ENCODE measurements around the gene FSHR. TPM values are rescaled to one million over a fixed set of nuclear protein-coding genes. Genes with fewer than 3 reads are reported as not detected.

Gene FSHR
- total RNA-seq, 2 donors from 2014 or later, result 13.6 TPM; not detected in 1

DNA sequence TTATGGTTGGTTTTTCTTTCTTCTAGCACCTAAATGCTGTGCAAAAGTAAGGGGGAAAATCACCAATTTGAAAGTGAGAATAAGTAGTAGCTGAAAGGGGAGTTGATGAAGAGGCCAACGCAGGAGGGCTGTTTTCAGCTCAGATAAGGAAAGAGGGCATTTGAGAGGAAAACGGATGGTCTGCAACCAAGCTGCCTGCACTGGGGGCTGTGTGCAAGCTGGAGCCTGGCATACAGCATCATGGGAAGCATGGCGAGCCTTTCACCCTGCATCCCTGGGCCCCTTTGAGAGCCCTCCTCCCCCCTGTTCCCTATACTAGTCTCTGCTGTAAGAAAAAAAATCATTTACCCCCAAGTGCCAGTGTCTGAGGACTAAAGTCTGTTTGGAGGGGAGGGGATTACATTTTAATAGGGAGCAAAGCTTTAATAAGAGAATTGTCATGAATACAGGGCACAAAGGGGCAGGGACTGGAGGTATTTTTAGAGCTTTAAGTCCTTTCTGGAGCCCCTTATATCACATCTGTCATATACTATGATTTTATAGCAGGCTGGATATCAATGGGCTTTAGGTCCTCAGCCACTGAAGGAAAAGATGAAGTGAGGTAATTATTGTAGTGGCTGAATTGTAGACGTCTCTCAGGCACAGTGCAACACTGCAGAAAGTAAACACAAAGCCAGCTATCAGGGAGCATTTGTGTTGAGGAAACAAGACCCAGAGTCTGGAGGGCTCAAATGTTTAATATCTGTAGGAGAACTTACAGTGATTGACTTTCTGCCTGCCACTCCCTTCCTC is 120.7 kb downstream of the FSHR start:
- Histone ChIP-seq H3K36me3 (no peaks in the 10 kb centered on the region), H3K4me3 (no peak overlapping the region), H3K27me3 (replicated peaks; ENCODE audit: insufficient read depth) (no peaks in the 10 kb centered on the region), H3K9me3 (no peaks in the 10 kb centered on the region), H3K27ac (no peak overlapping the region), H3K4me1 (replicated peaks) (no peaks in the 10 kb centered on the region)
- 63% methylated on average over 4 of the region's 4 CpGs for WGBS
- TF ChIP-seq POLR2A (IDR thresholded peaks at IDR 0.05) (no peak), POLR2AphosphoS5 (IDR thresholded peaks at IDR 0.05) (no peak)
- TF ChIP-seq, protein P1, sequence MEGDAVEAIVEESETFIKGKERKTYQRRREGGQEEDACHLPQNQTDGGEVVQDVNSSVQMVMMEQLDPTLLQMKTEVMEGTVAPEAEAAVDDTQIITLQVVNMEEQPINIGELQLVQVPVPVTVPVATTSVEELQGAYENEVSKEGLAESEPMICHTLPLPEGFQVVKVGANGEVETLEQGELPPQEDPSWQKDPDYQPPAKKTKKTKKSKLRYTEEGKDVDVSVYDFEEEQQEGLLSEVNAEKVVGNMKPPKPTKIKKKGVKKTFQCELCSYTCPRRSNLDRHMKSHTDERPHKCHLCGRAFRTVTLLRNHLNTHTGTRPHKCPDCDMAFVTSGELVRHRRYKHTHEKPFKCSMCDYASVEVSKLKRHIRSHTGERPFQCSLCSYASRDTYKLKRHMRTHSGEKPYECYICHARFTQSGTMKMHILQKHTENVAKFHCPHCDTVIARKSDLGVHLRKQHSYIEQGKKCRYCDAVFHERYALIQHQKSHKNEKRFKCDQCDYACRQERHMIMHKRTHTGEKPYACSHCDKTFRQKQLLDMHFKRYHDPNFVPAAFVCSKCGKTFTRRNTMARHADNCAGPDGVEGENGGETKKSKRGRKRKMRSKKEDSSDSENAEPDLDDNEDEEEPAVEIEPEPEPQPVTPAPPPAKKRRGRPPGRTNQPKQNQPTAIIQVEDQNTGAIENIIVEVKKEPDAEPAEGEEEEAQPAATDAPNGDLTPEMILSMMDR (IDR thresholded peaks at IDR 0.05), result no peak
- intact Hi-C loops (cut with DNase I), result no loop called here
- DNase-seq (ENCODE audit: low spot score), result no peak

DNA sequence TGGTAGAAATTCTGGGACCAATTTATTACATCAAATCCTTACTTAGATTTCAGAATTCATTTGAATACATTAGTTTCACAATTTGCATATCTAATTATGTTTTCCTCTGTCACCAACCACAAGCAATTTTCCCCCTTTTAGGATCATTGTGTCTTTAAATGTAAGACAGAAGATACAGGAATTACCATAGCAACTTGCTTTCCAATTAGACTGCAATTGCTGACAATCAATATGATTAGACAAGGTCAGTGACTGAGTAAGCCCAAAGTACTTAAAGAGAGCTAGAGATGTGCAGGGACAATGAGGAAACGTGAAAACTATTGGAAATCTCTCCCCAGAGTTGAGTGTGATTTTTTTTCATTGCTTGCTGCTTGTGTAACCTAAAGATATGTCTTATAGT is 121.4 kb downstream of the FSHR start:
- intact Hi-C loops (cut with DNase I), result no loop called here
- no peaks in the 10 kb centered on the region for H3K36me3 ChIP-seq
- no peaks in the 10 kb centered on the region for H3K27me3 ChIP-seq (replicated peaks; ENCODE audit: insufficient read depth)
- WGBS, result 67% methylated on average over 1 of the region's 1 CpG
- DNase-seq (ENCODE audit: low spot score), result no peak
- no peaks in the 10 kb centered on the region for H3K9me3 ChIP-seq
- no peak for TF ChIP-seq POLR2AphosphoS5 (IDR thresholded peaks at IDR 0.05)
- TF ChIP-seq POLR2A (IDR thresholded peaks at IDR 0.05), result no peak
- TF ChIP-seq, protein P1 (IDR thresholded peaks at IDR 0.05), result no peak
- H3K27ac ChIP-seq, result no peak overlapping the region
- no peak overlapping the region for H3K4me3 ChIP-seq
- no peaks in the 10 kb centered on the region for H3K4me1 ChIP-seq (replicated peaks)

DNA sequence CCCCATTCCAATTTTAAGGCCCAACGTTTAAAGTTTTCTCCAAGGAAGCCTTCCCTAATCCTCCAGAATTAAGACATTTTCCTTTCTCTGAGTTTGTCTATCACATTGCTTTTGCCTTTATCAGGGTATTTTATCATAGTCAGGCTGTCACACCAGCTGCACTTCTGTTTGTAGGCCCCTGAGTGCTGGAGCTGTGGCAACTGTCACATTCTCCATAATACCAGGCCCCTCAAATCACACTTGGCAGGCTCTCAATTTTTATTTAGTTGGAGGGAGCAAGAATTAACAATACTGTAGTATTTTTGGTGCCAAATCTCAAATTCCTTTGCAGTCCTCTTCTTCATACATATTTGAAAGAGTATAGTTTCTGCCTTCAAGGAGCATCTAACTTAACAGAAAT is 122.2 kb downstream of the FSHR start:
- Histone ChIP-seq H3K9me3 (no peaks in the 10 kb centered on the region), H3K36me3 (no peaks in the 10 kb centered on the region), H3K4me1 (replicated peaks) (no peaks in the 10 kb centered on the region), H3K4me3 (no peak overlapping the region), H3K27ac (no peak overlapping the region), H3K27me3 (replicated peaks; ENCODE audit: insufficient read depth) (no peaks in the 10 kb centered on the region)
- WGBS, result 74% methylated on average over 1 of the region's 1 CpG
- intact Hi-C loops (cut with DNase I), result no loop called here
- DNase-seq (ENCODE audit: low spot score), result no peak
- TF ChIP-seq, protein P1 (IDR thresholded peaks at IDR 0.05), result no peak
- TF ChIP-seq POLR2AphosphoS5 (IDR thresholded peaks at IDR 0.05), result no peak
- TF ChIP-seq POLR2A (IDR thresholded peaks at IDR 0.05), result no peak

DNA sequence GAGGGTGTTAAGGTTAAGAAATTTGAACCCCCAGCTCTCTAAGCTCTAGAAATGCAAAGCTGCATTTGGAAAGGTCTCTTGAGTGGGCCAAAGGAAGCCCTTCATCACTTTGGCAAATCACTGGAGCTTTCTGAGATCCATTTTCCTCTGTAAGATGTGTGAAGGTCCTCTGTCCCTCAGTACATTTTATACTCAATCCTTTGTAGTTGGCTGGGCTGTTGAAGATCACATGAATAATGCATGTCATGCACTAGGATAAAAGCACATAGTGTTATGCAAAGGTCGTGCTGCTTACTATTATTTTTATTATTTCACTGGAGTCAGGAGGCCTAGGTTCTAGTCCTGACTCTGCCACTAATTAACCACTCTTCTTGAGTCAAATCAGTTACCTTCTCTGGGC is 124.9 kb downstream of the FSHR start:
- no peaks in the 10 kb centered on the region for H3K9me3 ChIP-seq
- H3K27me3 ChIP-seq (replicated peaks; ENCODE audit: insufficient read depth), result no peaks in the 10 kb centered on the region
- H3K4me3 ChIP-seq, result no peak overlapping the region
- TF ChIP-seq, protein P1 (IDR thresholded peaks at IDR 0.05), result no peak
- TF ChIP-seq POLR2A (IDR thresholded peaks at IDR 0.05) (no peak), POLR2AphosphoS5 (IDR thresholded peaks at IDR 0.05) (no peak)
- 77% methylated on average over 1 of the region's 1 CpG for WGBS
- H3K27ac ChIP-seq, result no peak overlapping the region
- intact Hi-C loops (cut with DNase I), result no loop called here
- no peak for DNase-seq (ENCODE audit: low spot score)
- H3K4me1 ChIP-seq (replicated peaks), result no peaks in the 10 kb centered on the region
- no peaks in the 10 kb centered on the region for H3K36me3 ChIP-seq

DNA sequence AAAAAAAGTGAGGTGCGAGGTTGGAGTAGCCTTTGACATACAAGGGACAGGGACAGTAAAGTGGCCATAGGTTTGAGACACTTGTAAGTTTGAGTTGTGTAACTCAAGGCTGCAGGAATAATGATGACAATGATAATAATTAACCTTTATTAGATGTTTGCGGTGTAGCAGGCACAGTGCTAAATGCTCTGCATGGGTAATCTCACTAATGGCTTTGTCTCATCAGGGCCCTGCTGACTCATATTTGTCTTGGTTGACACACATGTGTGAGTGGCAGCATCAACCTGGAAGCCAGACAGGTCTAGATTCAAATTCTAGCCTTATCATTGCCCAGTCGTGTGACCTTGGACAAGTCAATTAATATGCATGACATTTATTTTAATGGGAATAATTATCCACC is 126.2 kb downstream of the FSHR start:
- H3K9me3 ChIP-seq, result no peaks in the 10 kb centered on the region
- no peaks in the 10 kb centered on the region for H3K36me3 ChIP-seq
- WGBS, result 84% methylated on average over 3 of the region's 3 CpGs
- no peak overlapping the region for H3K4me3 ChIP-seq
- TF ChIP-seq POLR2AphosphoS5 (IDR thresholded peaks at IDR 0.05) (no peak), POLR2A (IDR thresholded peaks at IDR 0.05) (no peak)
- TF ChIP-seq, protein P1 (IDR thresholded peaks at IDR 0.05), result no peak
- no peak overlapping the region for H3K27ac ChIP-seq
- no peak for DNase-seq (ENCODE audit: low spot score)
- intact Hi-C loops (cut with DNase I), result no loop called here
- H3K4me1 ChIP-seq (replicated peaks), result no peaks in the 10 kb centered on the region
- H3K27me3 ChIP-seq (replicated peaks; ENCODE audit: insufficient read depth), result no peaks in the 10 kb centered on the region

Measured in prostate gland (tissue), 2 donors.